Measurements from ENCODE around the gene PNPLA6. TPM values are rescaled to one million over a fixed set of nuclear protein-coding genes. Genes with fewer than 3 reads are reported as not detected.

PNPLA6 gene
- total RNA-seq, 1 experiment from 2014 or later, result 217 TPM

- Histone ChIP-seq H4K20me1 (ENCODE audit: low read length) (no peaks in the 10 kb centered on the region), H3K4me2 (ENCODE audit: low read length) (peak within 1 kb of the TSS; percentile 89), H3K79me2 (ENCODE audit: low read length) (no peaks in the 10 kb centered on the region), H3K9ac (ENCODE audit: low read length) (peak within 1 kb of the TSS; percentile 81), H3F3A (ENCODE audit: low read length, unreplicated experiment) (no peaks in the 10 kb centered on the region), H3K9me2 (replicated peaks; ENCODE audit: low read length) (no peaks in the 10 kb centered on the region), H3K27ac (ENCODE audit: low read length) (peak within 1 kb of the TSS; percentile 43), H3K27me3 (ENCODE audit: low read length) (no peaks in the 10 kb centered on the region), H3K36me3 (ENCODE audit: low read depth, low read length) (no peaks in the 10 kb centered on the region), H3K4me3 (ENCODE audit: low read length) (peak within 1 kb of the TSS; percentile 70), H3K9me3 (ENCODE audit: low read length) (no peaks in the 10 kb centered on the region), H3K4me1 (ENCODE audit: insufficient read depth, low read length) (peaks cover 9% of the 10 kb centered on the region), H2AFZ (ENCODE audit: low read length) (peak within 1 kb of the TSS; percentile 96)
- ATAC-seq, result peak; percentile 96
- TF ChIP-seq EZH2phosphoT487 (IDR thresholded peaks at IDR 0.05; ENCODE audit: borderline replicate concordance, low read length), result no peak
- TF ChIP-seq EZH2 (IDR thresholded peaks at IDR 0.05; ENCODE audit: low read length, unreplicated experiment), result no peak
- TF ChIP-seq CTCF (conservative IDR thresholded peaks at IDR 0.05; ENCODE audit: low read depth, low read length), result no peak
- POLR2A ChIA-PET (ENCODE audit: unreplicated experiment), result no interaction called here
- peak; percentile 94 for DNase-seq
- BruUV-seq (replicated peaks), result no TSS peak
- intact Hi-C loops (cut with micrococcal nuclease), result loop anchor here (2.0 kb wide), 1 partner anchor 46 kb away; the partner anchor contains the start of gene PNPLA6
- CTCF ChIA-PET, result no interaction called here
These were observed 46.7 kb upstream of the PNPLA6 start, which contains the start of gene PEX11G for GRCh38 chr19:7488736-7489353. Gene PEX11G (minus strand): TSS chr19:7489035. CDS start chr19:7489010, 25 bp downstream.

- Histone ChIP-seq H3F3A (ENCODE audit: low read length, unreplicated experiment) (no peaks in the 10 kb centered on the region), H3K9ac (ENCODE audit: low read length) (peak overlapping the region; percentile 81), H3K4me1 (ENCODE audit: insufficient read depth, low read length) (peaks cover 9% of the 10 kb centered on the region), H3K27ac (ENCODE audit: low read length) (no peak overlapping the region; the same call in 1 of the 2 replicates), H3K27me3 (ENCODE audit: low read length) (no peaks in the 10 kb centered on the region), H4K20me1 (ENCODE audit: low read length) (no peaks in the 10 kb centered on the region), H2AFZ (ENCODE audit: low read length) (peak overlapping the region; percentile 96), H3K4me3 (ENCODE audit: low read length) (no peak overlapping the region), H3K9me3 (ENCODE audit: low read length) (no peaks in the 10 kb centered on the region), H3K9me2 (replicated peaks; ENCODE audit: low read length) (no peaks in the 10 kb centered on the region), H3K79me2 (ENCODE audit: low read length) (no peaks in the 10 kb centered on the region), H3K36me3 (ENCODE audit: low read depth, low read length) (no peaks in the 10 kb centered on the region), H3K4me2 (ENCODE audit: low read length) (peak overlapping the region; percentile 89)
- BruUV-seq (replicated peaks), result no TSS peak
- ChIA-PET CTCF (no interaction called here), POLR2A (ENCODE audit: unreplicated experiment) (no interaction called here)
- DNase-seq, result no peak
- intact Hi-C loops (cut with micrococcal nuclease), result loop anchor here (2.0 kb wide), 1 partner anchor 45 kb away; the partner anchor contains the start of gene PNPLA6
- no peak for ATAC-seq
- TF ChIP-seq EZH2 (IDR thresholded peaks at IDR 0.05; ENCODE audit: low read length, unreplicated experiment), result no peak
These were observed 45.9 kb upstream of the PNPLA6 start for GRCh38 chr19:7489609-7490044.

- Histone ChIP-seq H3F3A (ENCODE audit: low read length, unreplicated experiment) (no peaks in the 10 kb centered on the region), H3K4me2 (ENCODE audit: low read length) (no peak overlapping the region), H3K27ac (ENCODE audit: low read length) (no peak overlapping the region), H3K79me2 (ENCODE audit: low read length) (no peaks in the 10 kb centered on the region), H3K27me3 (ENCODE audit: low read length) (no peaks in the 10 kb centered on the region), H3K4me1 (ENCODE audit: insufficient read depth, low read length) (peaks cover 9% of the 10 kb centered on the region), H3K36me3 (ENCODE audit: low read depth, low read length) (no peaks in the 10 kb centered on the region), H3K4me3 (ENCODE audit: low read length) (no peak overlapping the region), H2AFZ (ENCODE audit: low read length) (no peak overlapping the region), H4K20me1 (ENCODE audit: low read length) (no peaks in the 10 kb centered on the region), H3K9ac (ENCODE audit: low read length) (no peak overlapping the region), H3K9me2 (replicated peaks; ENCODE audit: low read length) (no peaks in the 10 kb centered on the region), H3K9me3 (ENCODE audit: low read length) (no peaks in the 10 kb centered on the region)
- intact Hi-C loops (cut with micrococcal nuclease), result no loop called here
- CTCF ChIA-PET, result no interaction called here
- ATAC-seq (no peak), DNase-seq (no peak)
- BruUV-seq (replicated peaks), result no TSS peak
- POLR2A ChIA-PET (ENCODE audit: unreplicated experiment), result no interaction called here
- no peak for TF ChIP-seq CTCF (conservative IDR thresholded peaks at IDR 0.05; ENCODE audit: low read depth, low read length)
- TF ChIP-seq EZH2 (IDR thresholded peaks at IDR 0.05; ENCODE audit: low read length, unreplicated experiment), result no peak
- no peak for TF ChIP-seq EZH2phosphoT487 (IDR thresholded peaks at IDR 0.05; ENCODE audit: borderline replicate concordance, low read length)
These were observed 43.4 kb upstream of the PNPLA6 start for GRCh38 chr19:7492142-7492541.
